ENCODE measurements around the gene ADAMTS7.
"Not testable (repeated sequence)": the region's sequence is repeated elsewhere in the genome, so short reads cannot be mapped to it uniquely, and the experiment has no call there.

ADAMTS7 gene

GRCh38 chr15:78765154-78765860, 46.0 kb downstream of the ADAMTS7 start:
- FAIRE-seq, result not testable (repeated sequence)

- FAIRE-seq, result not testable (repeated sequence)
These were observed 46.7 kb downstream of the ADAMTS7 start for GRCh38 chr15:78764340-78765153.

GRCh38 chr15:78763796-78764241, 47.4 kb downstream of the ADAMTS7 start:
- FAIRE-seq, result no peak

- FAIRE-seq, result no peak
These were observed 48.1 kb downstream of the ADAMTS7 start for GRCh38 chr15:78762985-78763795.

- FAIRE-seq, result not testable (repeated sequence)
These were observed 48.8 kb downstream of the ADAMTS7 start for GRCh38 chr15:78762386-78762961.

GRCh38 chr15:78761891-78762385, 49.3 kb downstream of the ADAMTS7 start:
- no peak for FAIRE-seq

GRCh38 chr15:78761475-78761874, 49.8 kb downstream of the ADAMTS7 start:
- FAIRE-seq, result not testable (repeated sequence)

GRCh38 chr15:78761020-78761419, 50.2 kb downstream of the ADAMTS7 start:
- no peak for FAIRE-seq

GRCh38 chr15:78760091-78760882, 51.0 kb downstream of the ADAMTS7 start:
- not testable (repeated sequence) for FAIRE-seq

- FAIRE-seq, result not testable (repeated sequence)
These were observed 51.8 kb downstream of the ADAMTS7 start for GRCh38 chr15:78759361-78759998.

GRCh38 chr15:78758486-78759200, 52.6 kb downstream of the ADAMTS7 start:
- not testable (repeated sequence) for FAIRE-seq

- not testable (repeated sequence) for FAIRE-seq
These were observed 53.2 kb downstream of the ADAMTS7 start for GRCh38 chr15:78758084-78758483.

GRCh38 chr15:78757636-78757905, 53.7 kb downstream of the ADAMTS7 start:
- FAIRE-seq, result no peak

GRCh38 chr15:78756781-78757635, 54.3 kb downstream of the ADAMTS7 start:
- FAIRE-seq, result not testable (repeated sequence)

GRCh38 chr15:78755900-78756591, 55.2 kb downstream of the ADAMTS7 start:
- FAIRE-seq, result not testable (repeated sequence)

- not testable (repeated sequence) for FAIRE-seq
These were observed 56.5 kb downstream of the ADAMTS7 start for GRCh38 chr15:78754637-78755280.

- FAIRE-seq, result not testable (repeated sequence)
These were observed 57.3 kb downstream of the ADAMTS7 start for GRCh38 chr15:78753751-78754535.

- FAIRE-seq, result not testable (repeated sequence)
These were observed 58.0 kb downstream of the ADAMTS7 start for GRCh38 chr15:78753359-78753659.

Measured in A204.1 (cell line).